Measurements from ENCODE around the gene PSAP.

DNA sequence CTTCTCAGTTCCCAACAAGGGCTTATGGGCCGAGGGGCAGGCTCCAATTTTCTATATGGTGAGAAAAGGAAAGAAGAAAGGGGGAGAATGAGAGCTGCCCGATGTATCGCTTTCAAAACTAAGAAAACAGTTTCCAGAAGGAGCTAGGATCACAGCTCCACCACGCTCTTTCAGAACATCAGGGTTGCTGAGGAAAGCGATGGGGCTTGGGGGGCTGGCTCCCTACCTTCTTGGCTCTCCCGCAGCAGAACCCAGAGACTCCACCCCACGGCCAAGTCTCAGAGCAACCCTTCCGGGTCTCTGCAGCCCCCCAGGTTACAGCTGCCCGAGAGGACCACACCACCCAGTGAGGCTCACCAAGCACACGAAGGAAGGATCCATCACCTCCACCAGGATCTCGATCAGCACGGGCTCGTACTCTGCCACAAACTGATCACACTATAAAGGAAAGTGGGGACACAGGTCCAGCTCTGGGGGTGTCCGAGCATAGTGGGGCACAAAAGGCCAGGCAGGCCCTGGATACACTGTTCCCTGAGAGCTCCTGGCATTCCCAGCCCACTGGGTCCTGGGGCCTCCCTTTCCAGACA lies 32.3 kb downstream of the PSAP start:
- TF ChIP-seq CTCF (IDR thresholded peaks at IDR 0.05; ENCODE audit: insufficient read depth, low read length, poor library complexity, severe bottlenecking): no peak
- TF ChIP-seq EZH2phosphoT487 (conservative IDR thresholded peaks at IDR 0.05; ENCODE audit: low read length): no peak

Data from SU-DHL-6 (cell line).